Measurements from ENCODE around the gene RAP1B. TPM values are rescaled to one million over a fixed set of nuclear protein-coding genes. Genes with fewer than 3 reads are reported as not detected.

The RAP1B gene
- total and polyA plus RNA-seq, 9 of the 15 experiments (the other 6 are each of a cell fraction or from before 2014, with no cell fraction given): 107 to 309 (median 170) TPM

DNA sequence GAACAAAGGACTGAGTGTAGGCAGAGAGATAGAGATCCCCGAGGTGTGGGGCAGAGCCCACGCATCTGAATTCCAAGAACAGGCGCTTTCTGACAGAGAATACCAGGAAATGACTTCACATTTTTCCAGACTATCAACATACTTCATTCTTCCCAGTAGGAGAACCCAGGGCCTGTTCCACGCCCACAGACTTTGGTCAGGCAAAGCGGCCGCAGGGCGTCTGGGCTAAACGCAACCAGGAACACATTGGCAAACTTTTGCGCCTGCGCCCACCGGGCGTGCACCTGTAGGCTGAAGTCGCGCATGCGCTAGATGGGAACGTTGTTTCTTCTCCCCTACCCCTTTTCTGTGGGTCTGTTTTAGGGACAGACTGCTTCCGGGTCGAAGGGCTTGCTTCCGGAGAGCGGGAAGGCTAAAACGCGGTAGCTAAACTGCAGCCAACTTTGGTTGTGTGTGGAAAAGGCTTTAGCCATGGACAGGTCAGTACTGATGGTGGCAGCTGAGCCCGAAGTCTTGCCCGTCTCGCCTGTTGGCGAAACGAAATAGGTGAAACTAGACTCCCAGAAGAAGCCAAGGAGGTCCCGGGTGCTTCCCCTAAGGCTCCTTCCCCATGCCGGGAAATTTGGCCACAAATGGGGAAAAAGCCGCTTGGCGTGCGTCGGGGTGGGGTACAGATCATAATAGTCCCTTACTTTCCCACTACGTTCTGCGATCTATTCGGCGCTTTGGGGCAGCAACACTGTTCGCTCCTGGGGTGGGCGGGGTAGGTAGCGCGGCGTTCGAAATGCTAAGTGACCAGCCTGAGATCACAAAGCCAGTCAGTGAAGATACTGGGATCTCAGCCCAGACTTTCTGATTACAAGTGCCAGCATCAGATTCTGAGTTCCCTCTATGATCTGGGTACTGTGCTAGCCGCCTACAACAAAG, 76.2 kb downstream of the RAP1B start, which contains the start of gene NUP107 (continued):
- TF ChIP-seq, protein P1, sequence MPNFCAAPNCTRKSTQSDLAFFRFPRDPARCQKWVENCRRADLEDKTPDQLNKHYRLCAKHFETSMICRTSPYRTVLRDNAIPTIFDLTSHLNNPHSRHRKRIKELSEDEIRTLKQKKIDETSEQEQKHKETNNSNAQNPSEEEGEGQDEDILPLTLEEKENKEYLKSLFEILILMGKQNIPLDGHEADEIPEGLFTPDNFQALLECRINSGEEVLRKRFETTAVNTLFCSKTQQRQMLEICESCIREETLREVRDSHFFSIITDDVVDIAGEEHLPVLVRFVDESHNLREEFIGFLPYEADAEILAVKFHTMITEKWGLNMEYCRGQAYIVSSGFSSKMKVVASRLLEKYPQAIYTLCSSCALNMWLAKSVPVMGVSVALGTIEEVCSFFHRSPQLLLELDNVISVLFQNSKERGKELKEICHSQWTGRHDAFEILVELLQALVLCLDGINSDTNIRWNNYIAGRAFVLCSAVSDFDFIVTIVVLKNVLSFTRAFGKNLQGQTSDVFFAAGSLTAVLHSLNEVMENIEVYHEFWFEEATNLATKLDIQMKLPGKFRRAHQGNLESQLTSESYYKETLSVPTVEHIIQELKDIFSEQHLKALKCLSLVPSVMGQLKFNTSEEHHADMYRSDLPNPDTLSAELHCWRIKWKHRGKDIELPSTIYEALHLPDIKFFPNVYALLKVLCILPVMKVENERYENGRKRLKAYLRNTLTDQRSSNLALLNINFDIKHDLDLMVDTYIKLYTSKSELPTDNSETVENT (CRISPR knock-in tag; IDR thresholded peaks at IDR 0.05): peak; percentile 68; the same call in 1 of the 2 replicates
- TF ChIP-seq MYBL2 (IDR thresholded peaks at IDR 0.05; ENCODE audit: low read depth) (no peak), MYBL2 (CRISPR knock-in tag; IDR thresholded peaks at IDR 0.05; ENCODE audit: borderline replicate concordance) (no peak), ZNF232 (CRISPR knock-in tag; IDR thresholded peaks at IDR 0.05) (no peak), HNRNPUL1 (IDR thresholded peaks at IDR 0.05; ENCODE audit: low read length) (no peak), POLR3G (IDR thresholded peaks at IDR 0.05; ENCODE audit: extremely low read depth, insufficient read length, insufficient replicate concordance) (no peak), NONO (IDR thresholded peaks at IDR 0.05; ENCODE audit: low read depth in 2 of 2, low read length in 1 of 2) (0 out of 4 replicates have a peak, but pooled peaks of 1 of the 2 experiments have one; percentile 40), ZNF274 (IDR thresholded peaks at IDR 0.05; ENCODE audit: borderline replicate concordance, low read depth, low read length) (no peak), ZKSCAN8 (CRISPR knock-in tag; IDR thresholded peaks at IDR 0.05) (no peak), RFX7 (CRISPR knock-in tag; IDR thresholded peaks at IDR 0.05) (no peak), MIER1 (IDR thresholded peaks at IDR 0.05; ENCODE audit: low read depth) (no peak)
- TF ChIP-seq, protein P2, sequence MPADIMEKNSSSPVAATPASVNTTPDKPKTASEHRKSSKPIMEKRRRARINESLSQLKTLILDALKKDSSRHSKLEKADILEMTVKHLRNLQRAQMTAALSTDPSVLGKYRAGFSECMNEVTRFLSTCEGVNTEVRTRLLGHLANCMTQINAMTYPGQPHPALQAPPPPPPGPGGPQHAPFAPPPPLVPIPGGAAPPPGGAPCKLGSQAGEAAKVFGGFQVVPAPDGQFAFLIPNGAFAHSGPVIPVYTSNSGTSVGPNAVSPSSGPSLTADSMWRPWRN (IDR thresholded peaks at IDR 0.05; ENCODE audit: low read depth): no peak; the same call in 1 of the 2 replicates
- TF ChIP-seq, protein P3, sequence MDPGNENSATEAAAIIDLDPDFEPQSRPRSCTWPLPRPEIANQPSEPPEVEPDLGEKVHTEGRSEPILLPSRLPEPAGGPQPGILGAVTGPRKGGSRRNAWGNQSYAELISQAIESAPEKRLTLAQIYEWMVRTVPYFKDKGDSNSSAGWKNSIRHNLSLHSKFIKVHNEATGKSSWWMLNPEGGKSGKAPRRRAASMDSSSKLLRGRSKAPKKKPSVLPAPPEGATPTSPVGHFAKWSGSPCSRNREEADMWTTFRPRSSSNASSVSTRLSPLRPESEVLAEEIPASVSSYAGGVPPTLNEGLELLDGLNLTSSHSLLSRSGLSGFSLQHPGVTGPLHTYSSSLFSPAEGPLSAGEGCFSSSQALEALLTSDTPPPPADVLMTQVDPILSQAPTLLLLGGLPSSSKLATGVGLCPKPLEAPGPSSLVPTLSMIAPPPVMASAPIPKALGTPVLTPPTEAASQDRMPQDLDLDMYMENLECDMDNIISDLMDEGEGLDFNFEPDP (CRISPR knock-in tag; IDR thresholded peaks at IDR 0.05): no peak
- TF ChIP-seq, protein P4, sequence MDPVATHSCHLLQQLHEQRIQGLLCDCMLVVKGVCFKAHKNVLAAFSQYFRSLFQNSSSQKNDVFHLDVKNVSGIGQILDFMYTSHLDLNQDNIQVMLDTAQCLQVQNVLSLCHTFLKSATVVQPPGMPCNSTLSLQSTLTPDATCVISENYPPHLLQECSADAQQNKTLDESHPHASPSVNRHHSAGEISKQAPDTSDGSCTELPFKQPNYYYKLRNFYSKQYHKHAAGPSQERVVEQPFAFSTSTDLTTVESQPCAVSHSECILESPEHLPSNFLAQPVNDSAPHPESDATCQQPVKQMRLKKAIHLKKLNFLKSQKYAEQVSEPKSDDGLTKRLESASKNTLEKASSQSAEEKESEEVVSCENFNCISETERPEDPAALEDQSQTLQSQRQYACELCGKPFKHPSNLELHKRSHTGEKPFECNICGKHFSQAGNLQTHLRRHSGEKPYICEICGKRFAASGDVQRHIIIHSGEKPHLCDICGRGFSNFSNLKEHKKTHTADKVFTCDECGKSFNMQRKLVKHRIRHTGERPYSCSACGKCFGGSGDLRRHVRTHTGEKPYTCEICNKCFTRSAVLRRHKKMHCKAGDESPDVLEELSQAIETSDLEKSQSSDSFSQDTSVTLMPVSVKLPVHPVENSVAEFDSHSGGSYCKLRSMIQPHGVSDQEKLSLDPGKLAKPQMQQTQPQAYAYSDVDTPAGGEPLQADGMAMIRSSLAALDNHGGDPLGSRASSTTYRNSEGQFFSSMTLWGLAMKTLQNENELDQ (CRISPR knock-in tag; IDR thresholded peaks at IDR 0.05; ENCODE audit: borderline replicate concordance): no peak
- TF ChIP-seq, protein P5, sequence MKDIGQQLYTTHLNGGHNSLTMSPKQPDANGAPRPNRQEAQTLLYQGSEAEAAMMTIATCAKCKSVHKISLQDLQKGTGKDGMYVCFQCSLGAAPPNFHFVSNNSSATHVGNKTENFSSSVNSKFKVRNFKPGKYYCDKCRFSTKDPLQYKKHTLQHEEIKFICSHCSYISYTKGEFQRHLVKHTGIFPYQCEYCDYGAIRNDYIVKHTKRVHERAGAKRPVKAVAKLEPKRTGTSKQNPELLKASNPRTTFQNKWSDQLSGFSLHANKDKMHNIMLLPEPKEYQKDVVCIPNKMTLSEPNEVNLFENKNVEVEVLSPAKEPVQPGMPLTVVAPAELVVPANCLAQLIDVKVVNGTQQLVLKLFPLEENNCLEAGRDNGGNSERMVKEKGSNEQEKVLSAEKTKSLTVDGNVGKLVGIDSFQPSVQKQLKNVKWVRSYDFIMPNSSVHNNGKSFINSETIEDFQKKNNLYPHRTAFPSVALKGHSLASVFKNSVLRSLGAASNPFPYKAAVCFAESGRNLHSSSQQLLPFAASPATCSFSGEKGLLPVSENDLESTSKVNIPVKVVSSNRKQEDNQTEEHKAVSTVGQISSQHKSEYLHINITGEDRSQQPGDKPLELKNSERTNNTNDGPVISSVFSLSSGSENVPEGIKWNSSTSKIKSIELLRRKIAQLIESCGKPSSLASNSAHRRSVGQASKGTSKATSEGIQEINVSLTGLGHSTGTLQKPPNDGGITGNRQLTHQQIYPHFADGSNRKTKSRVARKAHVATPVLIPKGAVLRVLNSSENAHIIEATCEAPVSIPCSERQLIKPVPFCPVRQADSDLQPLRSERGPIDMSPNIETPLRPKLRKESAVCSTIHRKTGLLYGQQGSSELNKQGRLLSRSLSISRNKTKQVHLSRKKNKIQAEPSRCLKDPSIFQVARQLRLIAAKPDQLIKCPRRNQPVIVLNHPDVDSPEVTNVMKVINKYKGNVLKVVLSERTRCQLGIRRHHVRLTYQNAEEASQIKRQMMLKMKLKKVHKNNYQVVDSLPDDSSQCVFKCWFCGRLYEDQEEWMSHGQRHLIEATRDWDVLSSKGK (CRISPR knock-in tag; IDR thresholded peaks at IDR 0.05): no peak

Data from K562 (cell line).